ENCODE results near the gene CST8. TPM values are rescaled to one million over a fixed set of nuclear protein-coding genes. Genes with fewer than 3 reads are reported as not detected.

CST8 gene
- total and polyA plus RNA-seq, 2 experiments from 2014 or later, result not detected

- no peak for TF ChIP-seq EZH2 (IDR thresholded peaks at IDR 0.05; ENCODE audit: borderline replicate concordance)
- TF ChIP-seq EZH2phosphoT487 (IDR thresholded peaks at IDR 0.05; ENCODE audit: low read depth, severe bottlenecking, unreplicated experiment), result no peak
- no peak for TF ChIP-seq CTCF (IDR thresholded peaks at IDR 0.05; ENCODE audit: poor library complexity)
- Histone ChIP-seq H3K27ac (no peak overlapping the region), H3K4me1 (ENCODE audit: insufficient read depth) (no peaks in the 10 kb centered on the region), H3K27me3 (no peaks in the 10 kb centered on the region), H4K20me1 (ENCODE audit: insufficient read depth, poor library complexity, severe bottlenecking) (no peaks in the 10 kb centered on the region), H3K9me2 (replicated peaks; ENCODE audit: insufficient read depth) (no peaks in the 10 kb centered on the region), H2AFZ (no peak overlapping the region), H3K9me3 (ENCODE audit: low read depth) (no peaks in the 10 kb centered on the region), H3K4me2 (no peak overlapping the region), H3K36me3 (replicated peaks; ENCODE audit: insufficient read depth, low read depth) (no peaks in the 10 kb centered on the region), H3K79me2 (no peaks in the 10 kb centered on the region), H3K4me3 (no peak overlapping the region)
- no peak for DNase-seq (ENCODE audit: low spot score)
Measured at GRCh38 chr20:23513164-23513563, 22.2 kb downstream of the CST8 start.

GRCh38 chr20:23514848-23515247 lies 23.9 kb downstream of the CST8 start:
- TF ChIP-seq EZH2 (IDR thresholded peaks at IDR 0.05; ENCODE audit: borderline replicate concordance), result no peak
- no peak for TF ChIP-seq CTCF (IDR thresholded peaks at IDR 0.05; ENCODE audit: poor library complexity)
- no peak for TF ChIP-seq EZH2phosphoT487 (IDR thresholded peaks at IDR 0.05; ENCODE audit: low read depth, severe bottlenecking, unreplicated experiment)
- H3K4me3 ChIP-seq, result no peak overlapping the region
- H3K9me3 ChIP-seq (ENCODE audit: low read depth), result no peaks in the 10 kb centered on the region
- no peaks in the 10 kb centered on the region for H3K4me1 ChIP-seq (ENCODE audit: insufficient read depth)
- H3K9me2 ChIP-seq (replicated peaks; ENCODE audit: insufficient read depth), result no peaks in the 10 kb centered on the region
- H2AFZ ChIP-seq, result no peak overlapping the region
- 71% methylated on average over 1 of the region's 1 CpG for WGBS (ENCODE audit: low lambda C conversion rate, missing lambda C conversion rate)
- H3K27ac ChIP-seq, result no peak overlapping the region
- H3K79me2 ChIP-seq, result no peaks in the 10 kb centered on the region
- no peak overlapping the region for H3K4me2 ChIP-seq
- H3K36me3 ChIP-seq (replicated peaks; ENCODE audit: insufficient read depth, low read depth), result no peaks in the 10 kb centered on the region
- no peaks in the 10 kb centered on the region for H4K20me1 ChIP-seq (ENCODE audit: insufficient read depth, poor library complexity, severe bottlenecking)
- H3K27me3 ChIP-seq, result no peaks in the 10 kb centered on the region
- DNase-seq (ENCODE audit: low spot score), result no peak

GRCh38 chr20:23515250-23515939 lies 24.5 kb downstream of the CST8 start:
- Histone ChIP-seq H3K79me2 (no peaks in the 10 kb centered on the region), H3K4me2 (no peak overlapping the region), H3K4me3 (no peak overlapping the region), H3K4me1 (ENCODE audit: insufficient read depth) (no peaks in the 10 kb centered on the region), H3K9me2 (replicated peaks; ENCODE audit: insufficient read depth) (no peaks in the 10 kb centered on the region), H3K36me3 (replicated peaks; ENCODE audit: insufficient read depth, low read depth) (no peaks in the 10 kb centered on the region), H2AFZ (no peak overlapping the region), H3K9me3 (ENCODE audit: low read depth) (no peaks in the 10 kb centered on the region), H4K20me1 (ENCODE audit: insufficient read depth, poor library complexity, severe bottlenecking) (no peaks in the 10 kb centered on the region), H3K27ac (no peak overlapping the region), H3K27me3 (no peaks in the 10 kb centered on the region)
- TF ChIP-seq CTCF (IDR thresholded peaks at IDR 0.05; ENCODE audit: poor library complexity), result no peak
- no peak for TF ChIP-seq EZH2phosphoT487 (IDR thresholded peaks at IDR 0.05; ENCODE audit: low read depth, severe bottlenecking, unreplicated experiment)
- TF ChIP-seq EZH2 (IDR thresholded peaks at IDR 0.05; ENCODE audit: borderline replicate concordance), result no peak
- DNase-seq (ENCODE audit: low spot score), result no peak
- WGBS (ENCODE audit: low lambda C conversion rate, missing lambda C conversion rate), result 68% methylated on average over 5 of the region's 5 CpGs

All from hepatocyte (in vitro differentiated cells).